Measurements from ENCODE around the gene ATP5F1C.

ATP5F1C gene

GRCh38 chr10:7846591-7846990 is 58.6 kb downstream of the ATP5F1C start:
- no peak for FAIRE-seq
- no peak for DNase-seq (ENCODE audit: low spot score)

DNA sequence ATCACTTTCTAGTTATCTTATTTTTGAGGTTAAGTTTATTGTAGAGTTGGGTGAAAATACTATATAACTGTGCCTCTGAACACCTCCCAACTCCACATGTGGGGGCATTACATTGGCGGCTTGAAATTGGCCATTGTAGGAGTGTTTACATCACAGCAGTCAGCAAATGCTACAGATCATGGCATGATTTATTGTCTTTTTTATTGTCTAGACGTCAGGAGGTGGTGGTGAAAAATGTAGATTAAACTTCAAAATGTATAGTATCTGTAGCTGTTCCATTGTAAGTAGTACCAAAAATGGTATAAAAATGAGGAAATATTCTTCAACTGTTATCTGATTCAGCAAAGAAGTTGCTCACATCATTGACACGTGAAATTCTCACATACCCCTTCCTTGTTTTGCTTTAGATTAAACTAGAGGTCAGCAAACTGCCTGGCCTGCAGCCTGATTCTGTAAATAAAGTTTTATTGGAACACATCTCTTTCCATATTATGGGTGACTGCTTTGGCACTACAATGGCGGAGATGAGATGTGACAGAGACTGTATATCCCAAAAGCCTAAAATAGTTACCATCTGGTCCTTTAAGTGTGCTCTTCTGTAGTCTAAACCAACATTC is 65.4 kb downstream of the ATP5F1C start:
- FAIRE-seq (no peak), DNase-seq (ENCODE audit: low spot score) (no peak)

- DNase-seq (ENCODE audit: low spot score), result no peak
- no peak for FAIRE-seq
These were observed 65.9 kb downstream of the ATP5F1C start for GRCh38 chr10:7853890-7854289.

DNA sequence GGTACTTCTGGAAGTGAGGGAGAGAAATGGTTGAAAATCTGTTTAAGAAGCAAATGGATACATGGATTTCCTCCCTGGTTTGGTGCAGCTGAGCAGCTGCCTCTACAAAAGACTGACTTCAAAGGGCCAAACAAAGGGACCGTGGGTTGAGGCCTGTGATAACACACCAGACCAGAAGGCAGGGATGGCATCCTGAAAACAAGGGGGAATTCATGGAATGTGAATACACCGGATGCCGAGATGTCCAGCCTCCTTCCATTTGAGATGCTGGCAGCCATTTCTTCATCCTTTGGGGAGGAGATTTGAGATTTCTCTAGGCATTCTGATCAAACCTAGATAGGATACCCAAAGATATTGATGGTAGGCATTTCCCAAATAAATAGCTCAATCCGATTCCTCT is 67.2 kb downstream of the ATP5F1C start:
- no peak for DNase-seq (ENCODE audit: low spot score)
- FAIRE-seq, result no peak

DNA sequence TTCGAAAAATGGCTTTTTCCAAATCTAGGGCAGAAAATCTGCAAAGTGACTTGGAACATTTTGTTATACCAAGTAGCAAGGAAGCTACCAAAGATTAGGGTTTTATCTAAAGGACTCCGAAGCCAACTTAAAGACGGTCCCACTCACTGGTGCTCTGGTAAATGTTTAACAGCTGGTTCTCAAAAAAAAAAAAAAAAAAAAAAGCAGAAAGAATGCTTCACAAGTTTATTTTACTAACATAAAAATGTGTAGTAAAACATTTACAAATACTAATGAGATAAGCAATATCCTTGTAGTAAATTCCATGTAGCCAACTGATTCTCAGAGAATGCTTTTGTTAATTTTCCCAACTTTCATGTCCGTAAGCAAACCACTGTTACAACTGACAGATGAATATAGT is 68.7 kb downstream of the ATP5F1C start:
- DNase-seq (ENCODE audit: low spot score), result no peak
- no peak for FAIRE-seq

GRCh38 chr10:7857262-7857661 is 69.3 kb downstream of the ATP5F1C start:
- FAIRE-seq, result no peak

More at GRCh38 chr10:7857262-7857661, 69.3 kb downstream of the ATP5F1C start:
- no peak for DNase-seq (ENCODE audit: low spot score)
